PC-9 (cell line): ENCODE data around the gene HLA-DMB. TPM values are rescaled to one million over a fixed set of nuclear protein-coding genes. Genes with fewer than 3 reads are reported as not detected.

Experiments used
- BruUV-seq: library from RNA; stranded (reverse); fragments of 400-500 nt; replicated peaks from 2 replicates; lab custom pipeline; 2021; lab: Mats Ljungman, UMichigan
- CTCF ChIA-PET: fragments of 300-600 bp; sonication (Branson Sonifier 250); formaldehyde crosslinking; loops from one replicate; lab custom pipeline; 2022; ENCODE audit warnings: antibody characterized with exemption; lab: Charles Lee
- POLR2A ChIA-PET: fragments of 300-600 bp; sonication (Branson Sonifier 250); formaldehyde crosslinking; loops from one replicate; lab custom pipeline; 2022; ENCODE audit warnings: antibody characterized with exemption; ENCODE audit not compliant: unreplicated experiment; lab: Charles Lee
- DNase-seq, 2 experiments: peaks; one replicate each; pipeline versions ENCODE4 v3.0.0 to v3.0.0-alpha.2; 2015 to 2022; ENCODE audit warnings: mixed read lengths in 1 of 2
- H2AFZ ChIP-seq: fragments of 200-600 bp; sonication (generic); 2 replicates; pipeline ENCODE4 v1.8.1; 2017; ENCODE audit warnings: antibody characterized with exemption
- H3F3A ChIP-seq: fragments of 200-600 bp; sonication (generic); 2 replicates; pipeline ENCODE4 v1.8.1; 2017; ENCODE audit warnings: antibody characterized with exemption, mild to moderate bottlenecking, low read depth; ENCODE audit not compliant: insufficient read depth
- H3K27ac ChIP-seq: fragments of 200-600 bp; sonication (generic); 2 replicates; pipeline ENCODE4 v1.6.1; 2016; ENCODE audit warnings: mixed run types
- H3K27me3 ChIP-seq: fragments of 200-600 bp; sonication (generic); 2 replicates; pipeline ENCODE4 v1.6.1; 2016; ENCODE audit warnings: low read depth, mixed run types; ENCODE audit not compliant: insufficient read depth
- H3K36me3 ChIP-seq: fragments of 200-600 bp; sonication (generic); 2 replicates; pipeline ENCODE4 v1.6.1; 2016; ENCODE audit warnings: low read depth, mixed run types
- H3K4me1 ChIP-seq: fragments of 200-600 bp; sonication (generic); replicated peaks from 2 replicates; pipeline ENCODE4 v1.6.1; 2016; ENCODE audit warnings: mixed run types; ENCODE audit not compliant: insufficient read depth
- H3K4me2 ChIP-seq: fragments of 200-600 bp; sonication (generic); 2 replicates; pipeline ENCODE4 v1.6.1; 2017; ENCODE audit warnings: mixed run types
- H3K4me3 ChIP-seq: fragments of 200-600 bp; sonication (generic); 2 replicates; pipeline ENCODE4 v1.6.1; 2016; ENCODE audit warnings: mixed run types
- H3K79me2 ChIP-seq: fragments of 200-600 bp; sonication (generic); 2 replicates; pipeline ENCODE4 v1.6.1; 2017; ENCODE audit warnings: low read depth, mixed run types
- H3K9me2 ChIP-seq: fragments of 200-600 bp; sonication (generic); 2 replicates; pipeline ENCODE4 v1.8.1; 2017; ENCODE audit warnings: mild to moderate bottlenecking; ENCODE audit not compliant: insufficient read depth
- H3K9me3 ChIP-seq: fragments of 200-600 bp; sonication (generic); 2 replicates; pipeline ENCODE4 v1.8.1; 2016; ENCODE audit warnings: low read depth; ENCODE audit not compliant: insufficient read depth
- H4K20me1 ChIP-seq: fragments of 200-600 bp; sonication (generic); 2 replicates; pipeline ENCODE4 v1.8.1; 2017; ENCODE audit not compliant: insufficient read depth
- EZH2 ChIP-seq: fragments of 200-600 bp; sonication (generic); IDR thresholded peaks from 2 replicates; pipeline ENCODE4 v1.8.0; 2017; ENCODE audit warnings: antibody characterized with exemption, low read depth
- intact Hi-C: fragments of 100-400 bp; cut with micrococcal nuclease; formaldehyde crosslinking; loops from one replicate; pipeline ENCODE4 v1.10.0; 2022; ENCODE audit not compliant: unreplicated experiment
- total RNA-seq: library from RNA; stranded (reverse); gene quantifications from 2 replicates; pipeline ENCODE4 v1.2.3, GENCODE V29; 2021
- TF ChIP-seq, protein P1 (sequence below): fragments of 200-600 bp; sonication (generic); conservative IDR thresholded peaks from 2 replicates; pipeline ENCODE4 v1.6.1; 2017; ENCODE audit warnings: mixed run types, antibody characterized with exemption, mild to moderate bottlenecking, moderate library complexity

The HLA-DMB gene
- total RNA-seq, 1 experiment from 2014 or later, result 1.1 TPM

DNA sequence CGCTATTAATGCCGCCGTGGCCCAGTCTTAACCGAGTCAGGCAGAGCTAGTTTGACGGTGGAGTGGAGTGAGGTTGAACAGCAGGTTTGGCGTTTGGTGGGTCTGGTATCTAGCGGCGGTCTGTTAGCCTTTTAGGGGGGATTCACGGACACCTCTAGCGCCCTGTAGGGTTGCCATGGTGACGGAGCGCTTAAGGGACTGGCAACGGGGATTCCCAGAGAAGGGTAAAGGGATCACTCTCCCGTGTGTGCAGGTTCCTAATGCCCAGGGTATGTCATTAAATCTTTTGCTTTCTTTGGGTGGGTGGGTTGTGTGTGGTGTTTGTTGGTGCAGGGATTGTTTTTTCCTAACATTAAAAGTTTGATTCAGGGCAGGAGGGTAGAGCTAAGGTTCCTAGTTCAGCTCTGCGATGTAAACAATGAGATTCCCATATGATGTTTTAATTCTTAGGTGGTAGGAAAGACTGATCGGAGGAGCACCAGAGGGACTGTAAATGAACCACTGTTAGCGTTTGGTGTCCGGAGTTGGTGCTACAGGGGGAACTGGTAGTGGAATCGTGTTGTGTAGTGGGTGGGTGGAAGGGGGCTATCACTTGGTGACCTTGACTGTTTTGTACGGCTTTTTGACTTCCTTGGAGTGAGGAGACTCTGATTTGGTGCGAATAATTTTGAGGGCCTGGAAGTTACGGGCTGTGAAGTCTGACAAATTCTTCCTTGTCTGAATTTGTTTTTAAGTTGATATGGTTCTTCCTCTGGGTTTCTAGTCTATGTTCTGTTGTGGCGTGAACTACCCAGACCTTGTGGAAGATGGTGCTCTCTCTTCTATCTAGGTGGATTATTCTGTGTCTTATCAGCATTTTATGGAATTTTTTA lies 32.6 kb upstream of the HLA-DMB start:
- Histone ChIP-seq H2AFZ (no peak overlapping the region), H3K9me3 (no peaks in the 10 kb centered on the region), H4K20me1 (peaks cover 61% of the 10 kb centered on the region), H3K79me2 (peaks cover 81% of the 10 kb centered on the region), H3F3A (peaks cover 84% of the 10 kb centered on the region), H3K36me3 (peaks cover 61% of the 10 kb centered on the region), H3K27ac (peak overlapping the region; percentile 99), H3K27me3 (no peaks in the 10 kb centered on the region), H3K9me2 (no peaks in the 10 kb centered on the region), H3K4me1 (peaks cover 20% of the 10 kb centered on the region), H3K4me3 (peak overlapping the region; percentile 89), H3K4me2 (peak overlapping the region; percentile 95)
- ChIA-PET POLR2A (interaction anchor here (0.7 to 1.0 kb wide), 5 partner anchors 10 to 485 kb away, joined by 3 to 11 read pairs (median 6); partner anchors contain the start of gene PSMB9), CTCF (interaction anchor here (1.0 kb wide), 1 partner anchor 20 kb away, joined by 4 read pairs; the partner anchor contains the start of gene HLA-DMA)
- peak; percentile 25 to 46 for DNase-seq
- no TSS peak for BruUV-seq
- TF ChIP-seq, protein P1, sequence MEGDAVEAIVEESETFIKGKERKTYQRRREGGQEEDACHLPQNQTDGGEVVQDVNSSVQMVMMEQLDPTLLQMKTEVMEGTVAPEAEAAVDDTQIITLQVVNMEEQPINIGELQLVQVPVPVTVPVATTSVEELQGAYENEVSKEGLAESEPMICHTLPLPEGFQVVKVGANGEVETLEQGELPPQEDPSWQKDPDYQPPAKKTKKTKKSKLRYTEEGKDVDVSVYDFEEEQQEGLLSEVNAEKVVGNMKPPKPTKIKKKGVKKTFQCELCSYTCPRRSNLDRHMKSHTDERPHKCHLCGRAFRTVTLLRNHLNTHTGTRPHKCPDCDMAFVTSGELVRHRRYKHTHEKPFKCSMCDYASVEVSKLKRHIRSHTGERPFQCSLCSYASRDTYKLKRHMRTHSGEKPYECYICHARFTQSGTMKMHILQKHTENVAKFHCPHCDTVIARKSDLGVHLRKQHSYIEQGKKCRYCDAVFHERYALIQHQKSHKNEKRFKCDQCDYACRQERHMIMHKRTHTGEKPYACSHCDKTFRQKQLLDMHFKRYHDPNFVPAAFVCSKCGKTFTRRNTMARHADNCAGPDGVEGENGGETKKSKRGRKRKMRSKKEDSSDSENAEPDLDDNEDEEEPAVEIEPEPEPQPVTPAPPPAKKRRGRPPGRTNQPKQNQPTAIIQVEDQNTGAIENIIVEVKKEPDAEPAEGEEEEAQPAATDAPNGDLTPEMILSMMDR, result no peak
- no peak for TF ChIP-seq EZH2
- intact Hi-C loops, result loop anchor here (10.0 kb wide), 2 partner anchors 779 to 1149 kb away; partner anchors contain the start of genes GPSM3, HSPA1B and PBX2

DNA sequence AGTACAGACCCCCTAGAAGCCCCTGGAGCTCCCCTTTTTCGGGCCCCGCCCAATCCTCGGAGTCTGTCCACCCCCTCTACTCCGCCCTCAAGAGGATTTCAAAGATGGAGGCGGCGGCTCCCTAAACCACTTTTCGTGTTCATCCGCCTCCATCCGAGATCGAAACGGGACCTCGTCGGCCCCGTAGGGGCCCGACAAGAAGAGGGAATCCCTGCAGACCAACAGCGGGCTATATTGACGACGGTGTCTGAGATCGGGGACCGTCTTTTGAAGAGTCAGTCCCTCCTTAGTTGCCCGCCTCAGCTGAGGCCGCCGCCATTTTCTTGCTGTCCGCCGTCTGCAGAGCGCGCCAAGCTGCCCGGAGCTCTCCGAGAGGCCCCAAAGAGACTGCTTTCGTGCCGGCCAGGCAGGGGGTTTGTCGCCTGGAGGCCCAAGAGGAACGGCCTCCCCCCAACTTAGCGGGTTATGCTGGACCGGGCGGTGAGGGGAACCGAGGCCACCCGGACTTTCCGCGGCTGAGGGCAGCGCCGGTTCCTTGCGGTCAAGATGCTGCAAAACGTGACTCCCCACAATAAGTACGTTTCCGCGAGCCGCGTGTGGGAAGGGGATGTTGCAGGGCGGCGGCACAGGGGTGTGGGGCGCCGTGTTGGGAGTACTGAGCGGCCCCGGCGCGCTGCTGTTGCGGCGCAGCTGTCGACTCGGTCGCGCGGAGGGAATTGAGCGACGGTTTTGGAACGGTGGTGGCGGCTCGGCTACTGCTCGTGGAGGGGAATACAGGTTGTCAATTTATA lies 31.7 kb upstream of the HLA-DMB start:
- H2AFZ ChIP-seq, result no peak overlapping the region

More for the DNA sequence above, 31.7 kb upstream of the HLA-DMB start:
- H3K27ac ChIP-seq, result peak overlapping the region; percentile 99
- peak in 1 of 2 experiments; percentile 13 for DNase-seq
- ChIA-PET POLR2A (interaction anchor here (0.6 to 2.3 kb wide), 14 partner anchors 9 to 1414 kb away, joined by 3 to 37 read pairs (median 5); partner anchors contain the start of genes HLA-DMA, PFDN6, RPS18 and VPS52), CTCF (interaction anchor here (0.9 to 2.3 kb wide), 6 partner anchors 12 to 134 kb away, joined by 3 to 16 read pairs (median 6); partner anchors contain the start of genes HLA-DMA, PSMB9, TAP1 and TAP2)
- H3K79me2 ChIP-seq, result peaks cover 72% of the 10 kb centered on the region
- no peaks in the 10 kb centered on the region for H3K9me2 ChIP-seq
- H3K4me3 ChIP-seq, result peak overlapping the region; percentile 89
- H4K20me1 ChIP-seq, result peaks cover 53% of the 10 kb centered on the region
- peaks cover 81% of the 10 kb centered on the region for H3F3A ChIP-seq
- peaks cover 20% of the 10 kb centered on the region for H3K4me1 ChIP-seq
- intact Hi-C loops, result loop anchor here (10.0 kb wide), 2 partner anchors 778 to 1148 kb away; partner anchors contain the start of genes GPSM3, HSPA1B and PBX2
- H3K36me3 ChIP-seq, result peaks cover 54% of the 10 kb centered on the region
- H3K27me3 ChIP-seq, result no peaks in the 10 kb centered on the region
- TF ChIP-seq EZH2, result no peak
- TF ChIP-seq, protein P1, result no peak
- TSS peak; percentile 42 for BruUV-seq
- H3K9me3 ChIP-seq, result no peaks in the 10 kb centered on the region
- H3K4me2 ChIP-seq, result peak overlapping the region; percentile 95
